Mesendoderm (in vitro differentiated cells): Measurements from ENCODE around the gene GPR39.

Source experiments
- DNase-seq: peaks from one replicate; pipeline ENCODE4 v3.0.0; 2013
- H2AK5ac ChIP-seq: 2 replicates; pipeline ENCODE4 v1.6.1; 2013; ENCODE audit warnings: low read length, inconsistent platforms
- H2BK120ac ChIP-seq: 2 replicates; pipeline ENCODE4 v1.6.1; 2013; ENCODE audit warnings: low read depth, mild to moderate bottlenecking, low read length, moderate library complexity, mixed read lengths
- H2BK15ac ChIP-seq: replicated peaks from 2 replicates; pipeline ENCODE4 v1.6.1; 2013; ENCODE audit warnings: low read depth, mild to moderate bottlenecking, moderate library complexity
- H2BK5ac ChIP-seq: 2 replicates; pipeline ENCODE4 v1.6.1; 2013; ENCODE audit warnings: low read length, inconsistent platforms
- H3K18ac ChIP-seq: 2 replicates; pipeline ENCODE4 v1.6.1; 2013; ENCODE audit warnings: mild to moderate bottlenecking, low read length, mixed read lengths
- H3K23ac ChIP-seq: one replicate; pipeline ENCODE4 v1.6.1; 2013; ENCODE audit warnings: low read length
- H3K27ac ChIP-seq: 2 replicates; pipeline ENCODE4 v1.5.1; 2013; ENCODE audit warnings: low read depth, mild to moderate bottlenecking, inconsistent platforms, low read length, moderate library complexity
- H3K27me3 ChIP-seq: 2 replicates; pipeline ENCODE4 v1.6.1; 2013; ENCODE audit warnings: low read length, control low read depth, mild to moderate bottlenecking, inconsistent platforms; ENCODE audit not compliant: insufficient read depth, poor library complexity
- H3K36me3 ChIP-seq: 2 replicates; pipeline ENCODE4 v1.6.1; 2013; ENCODE audit warnings: low read length, inconsistent platforms; ENCODE audit not compliant: control insufficient read depth, insufficient read depth
- H3K4ac ChIP-seq: one replicate; pipeline ENCODE4 v1.6.1; 2013; ENCODE audit warnings: low read depth, mild to moderate bottlenecking, low read length, moderate library complexity
- H3K4me1 ChIP-seq: 2 replicates; pipeline ENCODE4 v1.6.1; 2013; ENCODE audit warnings: low read depth, low read length, inconsistent platforms; ENCODE audit not compliant: control insufficient read depth
- H3K4me2 ChIP-seq: 2 replicates; pipeline ENCODE4 v1.6.1; 2013; ENCODE audit warnings: low read length
- H3K4me3 ChIP-seq: 2 replicates; pipeline ENCODE4 v1.5.1; 2013; ENCODE audit warnings: mild to moderate bottlenecking, low read length
- H3K56ac ChIP-seq: one replicate; pipeline ENCODE4 v1.6.1; 2013; ENCODE audit warnings: low read length
- H3K79me1 ChIP-seq: 2 replicates; pipeline ENCODE4 v1.6.1; 2013; ENCODE audit warnings: low read length, inconsistent platforms
- H3K79me2 ChIP-seq: 2 replicates; pipeline ENCODE4 v1.6.1; 2013; ENCODE audit warnings: mild to moderate bottlenecking, low read length; ENCODE audit not compliant: control insufficient read depth, insufficient read depth
- H3K9ac ChIP-seq: 2 replicates; pipeline ENCODE4 v1.6.1; 2013; ENCODE audit warnings: low read length, inconsistent platforms
- H4K5ac ChIP-seq: one replicate; pipeline ENCODE4 v1.6.1; 2013; ENCODE audit warnings: low read length
- H4K8ac ChIP-seq: one replicate; pipeline ENCODE4 v1.6.1; 2013; ENCODE audit warnings: low read depth, mild to moderate bottlenecking, control low read depth, low read length, moderate library complexity
- WGBS: extraction: QIAGEN DNeasy Blood & Tissue Kit; methylation state at CpG from one replicate; pipeline ENCODE4 v1.1.7; 2013; ENCODE audit warnings: low lambda C conversion rate, missing lambda C conversion rate; ENCODE audit not compliant: insufficient coverage; ENCODE audit errors: extremely low coverage; 5-methylcytosine and 5-hydroxymethylcytosine counted together

The GPR39 gene

DNA sequence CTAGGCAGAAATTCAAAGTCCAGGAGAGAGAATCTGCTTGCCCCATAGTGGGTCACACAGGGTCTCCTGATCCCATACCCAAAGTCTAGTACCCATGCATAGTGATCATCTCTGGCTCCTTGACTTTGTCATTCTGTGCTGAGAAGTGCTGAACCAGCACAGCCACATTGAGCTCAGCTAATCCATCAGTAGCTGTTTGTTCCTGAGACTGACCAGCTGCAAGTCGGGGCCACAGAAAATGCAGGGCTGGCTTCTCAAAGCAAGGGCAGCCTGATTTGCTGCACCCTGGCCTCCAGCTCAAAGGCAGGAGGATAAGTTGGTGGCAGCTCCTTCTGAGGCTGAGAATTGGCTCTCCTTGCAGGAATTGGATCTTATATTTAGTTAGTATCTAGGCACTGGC, 181.2 kb downstream of the GPR39 start:
- Histone ChIP-seq H2BK120ac (no peak overlapping the region), H3K79me1 (no peaks in the 10 kb centered on the region), H3K4me2 (no peak overlapping the region), H3K4me3 (no peak overlapping the region), H3K79me2 (no peaks in the 10 kb centered on the region), H3K56ac (no peak overlapping the region), H3K27me3 (no peaks in the 10 kb centered on the region), H3K9ac (no peak overlapping the region), H4K5ac (no peak overlapping the region), H2AK5ac (no peak overlapping the region), H3K36me3 (no peaks in the 10 kb centered on the region), H2BK15ac (no peak overlapping the region), H3K4me1 (peaks cover 8% of the 10 kb centered on the region), H3K4ac (no peak overlapping the region), H4K8ac (no peak overlapping the region), H3K27ac (no peak overlapping the region), H3K23ac (no peak overlapping the region), H3K18ac (no peak overlapping the region), H2BK5ac (no peak overlapping the region)
- no peak for DNase-seq
- no CpG with 5 or more reads among the region's 1 CpG for WGBS

DNA sequence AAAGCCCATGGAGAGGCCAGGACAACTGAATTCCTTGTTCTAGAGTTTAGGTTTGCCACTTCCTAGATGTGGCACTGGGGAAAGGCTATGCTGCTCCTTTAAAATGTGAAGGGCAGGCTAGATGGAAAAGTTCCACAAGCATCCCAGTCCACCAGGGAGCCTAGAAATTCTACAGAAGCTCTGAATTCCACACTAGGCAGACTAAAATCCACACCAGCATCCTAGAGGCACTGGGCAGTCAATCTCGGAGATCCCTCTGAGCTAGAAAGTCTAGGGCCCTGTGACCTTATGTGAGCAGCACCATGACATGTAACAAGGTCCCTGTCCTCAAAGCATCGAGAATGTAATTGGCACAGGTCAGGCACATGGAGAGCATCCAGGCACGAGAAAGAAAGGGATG, 181.9 kb downstream of the GPR39 start:
- no peak overlapping the region for H2AK5ac ChIP-seq
- H3K4me1 ChIP-seq, result peaks cover 4% of the 10 kb centered on the region
- no peak overlapping the region for H3K56ac ChIP-seq
- H4K5ac ChIP-seq, result no peak overlapping the region
- no peak overlapping the region for H2BK120ac ChIP-seq
- no peak overlapping the region for H3K4me3 ChIP-seq
- H3K27ac ChIP-seq, result no peak overlapping the region
- no peak overlapping the region for H2BK15ac ChIP-seq
- no peak overlapping the region for H3K23ac ChIP-seq
- H3K36me3 ChIP-seq, result no peaks in the 10 kb centered on the region
- no peaks in the 10 kb centered on the region for H3K27me3 ChIP-seq
- H4K8ac ChIP-seq, result no peak overlapping the region
- H3K18ac ChIP-seq, result no peak overlapping the region
- H2BK5ac ChIP-seq, result no peak overlapping the region
- no peak overlapping the region for H3K4ac ChIP-seq
- H3K9ac ChIP-seq, result no peak overlapping the region
- WGBS, result no CpG with 5 or more reads among the region's 3 CpGs
- H3K4me2 ChIP-seq, result no peak overlapping the region
- DNase-seq, result no peak
- H3K79me2 ChIP-seq, result no peaks in the 10 kb centered on the region
- no peaks in the 10 kb centered on the region for H3K79me1 ChIP-seq

DNA sequence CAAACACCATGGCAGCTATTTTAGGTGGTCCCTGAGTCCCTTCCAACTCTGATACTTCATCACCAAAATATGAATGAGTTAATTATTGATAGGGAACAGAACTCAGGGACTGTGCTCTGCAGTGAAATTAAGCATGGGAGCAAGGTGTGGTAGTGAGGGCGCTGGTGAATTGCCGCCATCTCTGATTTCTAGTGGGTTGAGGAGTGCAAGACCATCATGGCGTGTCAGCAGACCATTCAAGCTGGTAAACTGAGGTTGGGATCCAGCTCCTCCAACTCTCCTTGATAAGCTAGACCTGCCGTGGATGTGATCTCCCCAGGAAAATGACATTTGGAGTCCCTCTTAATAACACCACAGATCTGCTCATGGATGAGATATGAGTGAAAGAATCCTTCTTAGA, 183.0 kb downstream of the GPR39 start:
- Histone ChIP-seq H3K9ac (no peak overlapping the region), H3K4me3 (no peak overlapping the region), H2BK120ac (no peak overlapping the region), H4K8ac (no peak overlapping the region), H3K4me2 (no peak overlapping the region), H3K4ac (no peak overlapping the region), H2BK15ac (no peak overlapping the region), H3K4me1 (no peaks in the 10 kb centered on the region), H3K56ac (no peak overlapping the region), H3K27ac (no peak overlapping the region), H3K79me1 (no peaks in the 10 kb centered on the region), H3K18ac (no peak overlapping the region), H4K5ac (no peak overlapping the region), H3K27me3 (no peaks in the 10 kb centered on the region), H3K23ac (no peak overlapping the region), H3K79me2 (no peaks in the 10 kb centered on the region), H2AK5ac (no peak overlapping the region), H3K36me3 (no peaks in the 10 kb centered on the region), H2BK5ac (no peak overlapping the region)
- DNase-seq, result no peak
- no CpG with 5 or more reads among the region's 4 CpGs for WGBS

DNA sequence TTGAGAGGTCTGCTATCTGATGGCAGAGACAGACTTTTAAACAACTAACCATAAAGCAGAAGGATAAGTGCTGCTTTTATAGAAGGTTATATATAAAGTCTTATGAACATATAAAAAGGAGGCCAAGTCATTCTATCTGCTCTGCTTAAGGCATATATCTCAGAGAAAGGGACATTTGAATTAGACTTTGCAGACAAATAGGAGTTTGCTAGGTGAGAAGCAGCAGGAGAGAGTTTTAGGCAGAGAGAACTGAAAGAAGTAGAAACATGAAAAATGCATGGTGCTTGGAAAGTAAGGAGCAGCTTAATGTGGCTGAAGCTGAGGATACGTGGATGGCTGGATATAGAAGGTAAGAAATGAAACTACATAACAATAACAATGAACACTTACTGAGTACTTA, 188.0 kb downstream of the GPR39 start:
- Histone ChIP-seq H3K79me2 (no peaks in the 10 kb centered on the region), H3K27me3 (no peaks in the 10 kb centered on the region), H3K4me2 (no peak overlapping the region), H3K23ac (no peak overlapping the region), H3K4ac (no peak overlapping the region), H2AK5ac (no peak overlapping the region), H4K5ac (no peak overlapping the region), H3K9ac (no peak overlapping the region), H4K8ac (no peak overlapping the region), H2BK15ac (no peak overlapping the region), H2BK120ac (no peak overlapping the region), H3K18ac (no peak overlapping the region), H3K4me1 (peaks cover 11% of the 10 kb centered on the region), H3K4me3 (no peak overlapping the region), H3K36me3 (no peaks in the 10 kb centered on the region), H3K56ac (no peak overlapping the region), H2BK5ac (no peak overlapping the region), H3K27ac (no peak overlapping the region), H3K79me1 (no peaks in the 10 kb centered on the region)
- DNase-seq, result no peak
- WGBS, result no CpG with 5 or more reads among the region's 1 CpG

DNA sequence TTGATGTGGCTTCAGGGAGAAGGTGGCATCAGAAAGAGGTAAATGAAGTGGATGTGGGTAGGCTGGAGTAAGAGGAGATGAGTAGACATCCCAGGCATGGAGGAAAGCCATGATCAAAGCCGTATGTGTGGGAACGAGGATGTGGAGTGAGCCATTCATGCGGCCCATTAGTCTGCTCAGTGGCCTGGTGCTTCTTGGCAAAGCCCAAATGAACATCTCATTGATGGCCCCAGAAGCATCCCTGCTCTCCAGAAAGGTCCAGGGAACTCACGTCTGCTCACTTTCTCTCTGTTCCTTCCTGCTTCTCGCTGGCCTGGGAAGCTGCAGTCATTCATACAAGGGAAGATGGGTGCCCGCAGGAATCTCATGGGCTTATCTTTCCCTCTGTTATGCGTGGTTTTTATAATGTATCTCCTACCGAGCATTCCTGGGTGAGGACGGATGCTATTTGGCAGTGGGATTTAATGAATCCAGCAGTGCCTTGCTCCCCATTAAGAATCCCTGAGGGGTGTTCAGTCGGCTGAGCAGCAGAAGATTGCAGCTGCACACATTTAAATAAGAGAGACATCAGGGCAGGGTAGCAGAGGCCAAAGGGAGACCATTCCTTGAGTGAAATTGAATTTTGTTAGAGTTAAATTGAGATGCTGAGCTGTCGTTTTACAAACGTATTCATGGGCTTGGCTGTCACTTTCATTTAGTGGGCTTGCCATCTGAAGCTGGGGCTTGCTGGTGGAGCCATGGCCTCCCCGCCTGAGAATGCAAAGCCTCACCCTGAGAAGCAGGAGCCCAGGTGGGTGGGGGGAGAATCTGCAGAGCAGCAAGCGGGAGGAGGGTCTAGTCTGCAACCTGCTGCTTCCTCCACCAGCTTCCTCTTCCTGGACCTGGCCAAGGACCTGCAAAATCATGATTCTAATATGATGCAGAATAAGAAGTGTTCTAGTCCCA, 188.9 kb downstream of the GPR39 start:
- Histone ChIP-seq H3K36me3 (no peaks in the 10 kb centered on the region), H3K4me3 (no peak overlapping the region), H2BK120ac (no peak overlapping the region), H3K79me2 (no peaks in the 10 kb centered on the region), H3K27me3 (no peaks in the 10 kb centered on the region), H2BK5ac (peak overlapping the region; percentile 18), H3K4ac (no peak overlapping the region), H3K4me1 (peaks cover 11% of the 10 kb centered on the region), H4K5ac (no peak overlapping the region), H2AK5ac (no peak overlapping the region), H3K56ac (no peak overlapping the region), H3K9ac (no peak overlapping the region), H3K18ac (no peak overlapping the region), H3K23ac (no peak overlapping the region), H4K8ac (no peak overlapping the region), H2BK15ac (no peak overlapping the region), H3K79me1 (no peaks in the 10 kb centered on the region), H3K27ac (no peak overlapping the region), H3K4me2 (no peak overlapping the region)
- no CpG with 5 or more reads among the region's 14 CpGs for WGBS
- DNase-seq, result peak; percentile 51

DNA sequence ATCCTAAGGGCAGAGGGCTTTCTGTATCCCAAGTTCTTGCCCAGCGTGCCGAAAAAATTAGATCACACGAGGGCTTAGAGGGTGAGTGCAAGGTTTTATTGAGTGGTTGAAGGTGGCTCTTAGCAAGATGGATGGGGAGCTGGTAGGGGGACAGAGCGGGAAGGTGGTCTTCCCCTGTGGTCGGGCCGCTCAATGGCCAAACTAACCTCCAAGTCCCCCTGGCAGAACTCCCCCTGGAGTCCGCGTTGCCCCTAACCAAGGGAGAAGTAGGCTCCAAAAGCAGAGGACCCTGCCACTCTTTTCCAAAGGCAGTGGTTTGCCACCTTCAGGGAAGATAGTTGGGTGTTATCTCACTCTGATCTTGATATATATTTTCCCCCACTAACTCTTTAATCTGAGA, 190.0 kb downstream of the GPR39 start:
- WGBS, result no CpG with 5 or more reads among the region's 8 CpGs
- Histone ChIP-seq H2BK15ac (no peak overlapping the region), H3K9ac (no peak overlapping the region), H3K79me2 (no peaks in the 10 kb centered on the region), H3K4me2 (no peak overlapping the region), H3K18ac (peak overlapping the region; percentile 32), H3K4ac (no peak overlapping the region), H2BK5ac (no peak overlapping the region), H2AK5ac (no peak overlapping the region), H3K36me3 (no peaks in the 10 kb centered on the region), H3K4me1 (peaks cover 11% of the 10 kb centered on the region), H3K56ac (no peak overlapping the region), H3K4me3 (no peak overlapping the region), H3K79me1 (no peaks in the 10 kb centered on the region), H3K23ac (no peak overlapping the region), H2BK120ac (peak overlapping the region; percentile 2), H3K27me3 (no peaks in the 10 kb centered on the region), H4K5ac (no peak overlapping the region), H4K8ac (no peak overlapping the region), H3K27ac (no peak overlapping the region)
- no peak for DNase-seq
